GM10248 (cell line): ENCODE data around the gene CASKIN1.
A peak's percentile ranks its signal among the peaks of the same experiment; 100 is the strongest.

Source experiments
- CTCF ChIA-PET: fragments of 300-600 bp; sonication (Branson Sonifier 250); formaldehyde crosslinking; extraction: SDS; loops from one replicate; lab custom pipeline; 2021; ENCODE audit warnings: antibody characterized with exemption; lab: Yijun Ruan, JAX
- POLR2A ChIA-PET: fragments of 350-650 bp; sonication (Branson Sonifier 250); formaldehyde crosslinking; extraction: SDS; loops from one replicate; lab custom pipeline; 2020; ENCODE audit warnings: antibody characterized with exemption; lab: Yijun Ruan, JAX
- DNase-seq: peaks from one replicate; pipeline ENCODE4 v3.0.0; 2012; ENCODE audit errors: extremely low spot score
- TF ChIP-seq, protein P1 (sequence below): IDR thresholded peaks from 2 replicates; pipeline ENCODE4 v1.5.1; 2012; ENCODE audit warnings: mild to moderate bottlenecking, low read depth; ENCODE audit errors: extremely low read depth, missing control alignments, control extremely low read depth

The CASKIN1 gene

DNA sequence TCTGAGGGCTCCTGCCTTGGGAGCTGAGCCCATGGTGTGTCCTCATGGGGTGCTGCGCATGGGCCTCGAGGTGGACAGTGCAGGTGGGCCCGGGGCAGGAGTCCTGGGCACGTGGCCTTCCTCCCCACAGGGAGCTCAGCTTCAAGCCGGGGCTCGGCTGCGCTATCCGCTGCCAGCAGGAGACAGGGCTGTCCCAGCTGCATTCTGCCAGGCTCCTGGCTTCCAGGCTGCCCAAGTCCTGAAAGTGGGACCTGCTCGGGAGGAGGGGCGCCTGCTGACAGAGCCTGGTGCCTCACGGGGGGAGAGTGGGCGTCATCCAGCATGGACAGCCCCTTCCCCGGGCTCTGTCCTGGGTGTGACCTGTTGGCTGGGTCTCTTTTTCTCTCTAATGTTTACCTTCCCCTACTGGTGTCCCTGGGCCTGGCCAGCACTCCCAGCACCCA is 33.7 kb downstream of the CASKIN1 start:
- ChIA-PET CTCF (interaction anchor here (0.7 to 1.5 kb wide), 3 partner anchors 10 to 159 kb away, joined by 3 to 6 read pairs (median 4); no protein-coding TSS in a partner anchor), POLR2A (no interaction called here)
- no peak for DNase-seq
- TF ChIP-seq, protein P1, sequence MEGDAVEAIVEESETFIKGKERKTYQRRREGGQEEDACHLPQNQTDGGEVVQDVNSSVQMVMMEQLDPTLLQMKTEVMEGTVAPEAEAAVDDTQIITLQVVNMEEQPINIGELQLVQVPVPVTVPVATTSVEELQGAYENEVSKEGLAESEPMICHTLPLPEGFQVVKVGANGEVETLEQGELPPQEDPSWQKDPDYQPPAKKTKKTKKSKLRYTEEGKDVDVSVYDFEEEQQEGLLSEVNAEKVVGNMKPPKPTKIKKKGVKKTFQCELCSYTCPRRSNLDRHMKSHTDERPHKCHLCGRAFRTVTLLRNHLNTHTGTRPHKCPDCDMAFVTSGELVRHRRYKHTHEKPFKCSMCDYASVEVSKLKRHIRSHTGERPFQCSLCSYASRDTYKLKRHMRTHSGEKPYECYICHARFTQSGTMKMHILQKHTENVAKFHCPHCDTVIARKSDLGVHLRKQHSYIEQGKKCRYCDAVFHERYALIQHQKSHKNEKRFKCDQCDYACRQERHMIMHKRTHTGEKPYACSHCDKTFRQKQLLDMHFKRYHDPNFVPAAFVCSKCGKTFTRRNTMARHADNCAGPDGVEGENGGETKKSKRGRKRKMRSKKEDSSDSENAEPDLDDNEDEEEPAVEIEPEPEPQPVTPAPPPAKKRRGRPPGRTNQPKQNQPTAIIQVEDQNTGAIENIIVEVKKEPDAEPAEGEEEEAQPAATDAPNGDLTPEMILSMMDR: no peak

GRCh38 chr16:2161911-2162310 is 34.5 kb downstream of the CASKIN1 start:
- CTCF ChIA-PET: interaction anchor here (1.4 to 1.5 kb wide), 2 partner anchors 9 to 33 kb away, joined by 4 to 6 read pairs; no protein-coding TSS in a partner anchor
- POLR2A ChIA-PET: interaction anchor here (1.1 kb wide), 1 partner anchor 197 kb away, joined by 4 read pairs; the partner anchor contains the start of gene RPS2
- DNase-seq: no peak
- TF ChIP-seq, protein P1: no peak

DNA sequence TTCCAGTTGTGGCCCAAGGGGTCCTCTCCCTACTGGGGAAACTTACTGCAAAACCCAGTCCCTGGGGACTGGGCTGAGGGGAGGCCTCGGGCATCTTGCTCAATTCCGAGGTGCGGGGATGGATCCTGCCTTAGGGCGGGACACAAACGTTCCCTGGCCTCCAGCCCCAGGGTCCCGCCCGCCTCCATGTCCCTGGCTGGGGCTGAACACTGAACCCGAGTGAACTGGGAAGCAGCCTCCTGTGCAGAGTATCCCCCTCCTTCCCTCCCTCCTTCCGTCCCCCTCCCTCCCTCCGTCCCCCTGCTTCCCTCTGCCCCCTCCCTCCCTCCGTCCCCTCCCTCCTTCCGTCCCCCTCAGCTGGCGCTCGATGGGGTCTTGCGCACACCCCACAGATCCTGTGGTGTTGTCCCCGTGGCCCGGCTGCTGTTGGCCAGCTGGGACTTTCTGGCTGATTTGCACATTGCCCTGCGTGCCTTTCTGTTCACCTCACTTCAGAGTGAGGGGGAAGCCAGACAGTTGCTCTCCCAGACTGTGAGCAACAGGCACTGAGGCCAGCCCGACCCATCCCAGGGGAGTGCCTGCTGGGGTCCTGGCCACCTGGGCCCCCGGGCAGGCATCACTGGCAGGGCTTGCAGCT is 35.4 kb downstream of the CASKIN1 start:
- ChIA-PET POLR2A (interaction anchor here (0.6 to 1.1 kb wide), 2 partner anchors 146 to 196 kb away, joined by 4 read pairs; partner anchors contain the start of gene RPS2), CTCF (interaction anchor here (1.2 to 1.5 kb wide), 3 partner anchors 8 to 41 kb away, joined by 3 to 6 read pairs (median 4); no protein-coding TSS in a partner anchor)
- TF ChIP-seq, protein P1: no peak
- peak; percentile 42 for DNase-seq

GRCh38 chr16:2159175-2159838 is 37.1 kb downstream of the CASKIN1 start:
- CTCF ChIA-PET: interaction anchor here (1.0 to 1.9 kb wide), 3 partner anchors 9 to 36 kb away, joined by 3 to 5 read pairs (median 4); no protein-coding TSS in a partner anchor
- no peak for DNase-seq
- POLR2A ChIA-PET: no interaction called here
- TF ChIP-seq, protein P1: no peak

DNA sequence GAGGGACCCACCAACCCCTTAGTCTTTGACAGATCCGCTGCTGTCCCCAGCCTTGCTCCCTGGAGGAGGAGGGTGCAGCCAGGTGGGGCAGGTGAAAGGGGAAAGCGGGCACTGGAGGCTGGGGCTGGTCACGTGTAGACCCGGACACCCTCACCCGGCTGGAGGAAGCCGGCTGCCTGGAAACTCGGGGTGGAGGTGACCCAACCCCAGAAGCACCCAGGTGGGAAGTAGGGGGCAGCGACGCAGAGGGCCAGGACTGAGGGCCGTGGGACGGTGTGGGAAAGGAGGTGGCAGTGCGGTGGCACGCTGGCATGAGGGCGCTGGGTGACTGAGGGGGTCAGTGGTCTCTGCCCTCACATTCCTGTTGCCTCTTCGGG is 38.2 kb downstream of the CASKIN1 start:
- POLR2A ChIA-PET: interaction anchor here (0.5 to 1.1 kb wide), 2 partner anchors 193 to 306 kb away, joined by 3 to 9 read pairs; partner anchors contain the start of gene RPS2
- CTCF ChIA-PET: no interaction called here

More for the DNA sequence above, 38.2 kb downstream of the CASKIN1 start:
- TF ChIP-seq, protein P1: no peak
- DNase-seq: no peak
